K562 (cell line): ENCODE results near the gene POC5. TPM values are rescaled to one million over a fixed set of nuclear protein-coding genes. Genes with fewer than 3 reads are reported as not detected.

Experiments
- ATAC-seq: fragments of 200-7000 bp; cut with Tn5 transposase; 3 replicates; pipeline ENCODE4 v1.9.1; 2020; ENCODE audit warnings: moderate library complexity
- BruUV-seq: library from RNA; stranded (reverse); fragments of 400-500 nt; replicated peaks from 2 replicates; lab custom pipeline; 2021; lab: Mats Ljungman, UMichigan
- CTCF ChIA-PET: fragments of 300-600 bp; formaldehyde crosslinking; extraction: SDS; loops from one replicate; lab custom pipeline; 2021; ENCODE audit warnings: low intra/inter-chr PET ratio; lab: Yijun Ruan, JAX
- POLR2A ChIA-PET: fragments of 300-600, 350-650 bp; sonication (Branson Sonifier 250); formaldehyde crosslinking; extraction: SDS; loops from one replicate; lab custom pipeline; 2021; ENCODE audit warnings: antibody characterized with exemption, inconsistent platforms; lab: Yijun Ruan, JAX
- DNase-seq, 4 experiments: peaks; one replicate each; pipeline versions ENCODE4 v3.0.0 to v3.0.0-alpha.2; 2011 to 2018; ENCODE audit warnings: low spot score in 3 of 4, mixed read lengths in 3 of 4; ENCODE audit errors: extremely low read depth in 1 of 4
- FAIRE-seq: peaks from 2 replicates; lab custom pipeline; 2011; peaks lifted over from hg19 to GRCh38; lab: Jason Lieb, UNC
- H2AFZ ChIP-seq: 2 replicates; pipeline ENCODE4 v1.6.0; 2011; ENCODE audit warnings: low read depth, low read length, control low read depth, inconsistent platforms
- H3K27ac ChIP-seq: fragments of 200-600 bp; 3 replicates; pipeline ENCODE4 v1.8.0; 2011; ENCODE audit warnings: low read depth, mild to moderate bottlenecking, control low read depth, inconsistent platforms, low read length, moderate library complexity, mixed read lengths; ENCODE audit errors: extremely low read depth
- H3K27me3 ChIP-seq, 2 experiments: fragments of 300-600 bp in 1 of 2; 2 replicates in 1 of 2; 3 replicates in 1 of 2; pipeline versions ENCODE4 v1.6.0 to v1.8.0; 2011; ENCODE audit warnings: inconsistent platforms in 2 of 2, low read length in 2 of 2, mild to moderate bottlenecking in 1 of 2, mixed read lengths in 1 of 2, moderate library complexity in 1 of 2; ENCODE audit not compliant: control insufficient read depth in 2 of 2, insufficient read depth in 2 of 2
- H3K36me3 ChIP-seq: fragments of 300-600 bp; 3 replicates; pipeline ENCODE4 v1.8.0; 2011; ENCODE audit warnings: mild to moderate bottlenecking, low read length, inconsistent platforms; ENCODE audit not compliant: control insufficient read depth, insufficient read depth
- H3K4me1 ChIP-seq, 2 experiments: fragments of 200-600 bp in 1 of 2; replicated peaks in 1 of 2; 2 replicates in 1 of 2; 3 replicates in 1 of 2; pipeline versions ENCODE4 v1.5.1 to v1.8.0; 2011; ENCODE audit warnings: inconsistent platforms in 2 of 2, low read length in 2 of 2, mild to moderate bottlenecking in 1 of 2, mixed read lengths in 1 of 2, moderate library complexity in 1 of 2; ENCODE audit not compliant: control insufficient read depth in 2 of 2, insufficient read depth in 2 of 2
- H3K4me2 ChIP-seq: 2 replicates; pipeline ENCODE4 v1.6.1; 2011; ENCODE audit warnings: low read length, control low read depth, inconsistent platforms, mixed read lengths; ENCODE audit not compliant: insufficient read depth
- H3K4me3 ChIP-seq: fragments of 200-600 bp; sonication (generic), shearing (Covaris generic); 2 replicates; pipeline ENCODE4 v1.5.1; 2016; ENCODE audit warnings: control low read depth, inconsistent platforms
- H3K79me2 ChIP-seq: fragments of 200-600 bp; 3 replicates; pipeline ENCODE4 v1.8.0; 2011; ENCODE audit warnings: low read length, inconsistent platforms; ENCODE audit not compliant: control insufficient read depth, insufficient read depth
- H3K9ac ChIP-seq, 2 experiments: 2 replicates each; pipeline versions ENCODE4 v1.6.0 to v1.6.1; 2011; ENCODE audit warnings: low read depth in 2 of 2, low read length in 2 of 2, control low read depth in 1 of 2, inconsistent platforms in 1 of 2, mild to moderate bottlenecking in 1 of 2, mixed read lengths in 1 of 2; ENCODE audit not compliant: insufficient read depth in 1 of 2
- H3K9me1 ChIP-seq: one replicate; pipeline ENCODE4 v1.6.0; 2011; ENCODE audit warnings: inconsistent platforms, mild to moderate bottlenecking, low read length, moderate library complexity; ENCODE audit not compliant: control insufficient read depth, insufficient read depth
- H3K9me3 ChIP-seq: replicated peaks from 2 replicates; pipeline ENCODE4 v1.5.1; 2011; ENCODE audit warnings: low read depth, low read length, inconsistent platforms; ENCODE audit not compliant: control insufficient read depth, insufficient read depth
- H4K20me1 ChIP-seq: replicated peaks from 2 replicates; pipeline ENCODE4 v1.6.1; 2011; ENCODE audit warnings: low read length, inconsistent platforms, mixed read lengths; ENCODE audit not compliant: control insufficient read depth, insufficient read depth
- ADNP ChIP-seq: fragments of 200-800 bp; sonication (Bioruptor generic); IDR thresholded peaks from 2 replicates; pipeline ENCODE4 v1.6.1; 2016; ENCODE audit warnings: missing genetic modification characterization, missing compliant biosample characterization
- ASH1L ChIP-seq: fragments of 450-650 bp; IDR thresholded peaks from 2 replicates; pipeline ENCODE4 v1.6.1; 2018; ENCODE audit warnings: borderline replicate concordance, mild to moderate bottlenecking, low read depth; ENCODE audit not compliant: partially characterized antibody
- ATF2 ChIP-seq: sonication (generic); formaldehyde crosslinking; IDR thresholded peaks from 2 replicates; pipeline ENCODE4 v1.8.1; 2022; ENCODE audit warnings: missing genetic modification reagents
- CXXC5 ChIP-seq: fragments of 250-450 bp; sonication (Bioruptor Pico); IDR thresholded peaks from 2 replicates; pipeline ENCODE4 v1.8.0; 2022; ENCODE audit warnings: inconsistent platforms, mild to moderate bottlenecking, moderate library complexity
- ERF ChIP-seq: fragments of 450-650 bp; formaldehyde crosslinking; IDR thresholded peaks from 2 replicates; pipeline ENCODE4 v1.4.0; 2020; ENCODE audit warnings: mild to moderate bottlenecking, mixed read lengths
- FOXO4 ChIP-seq: fragments of 450-650 bp; formaldehyde crosslinking; IDR thresholded peaks from 2 replicates; pipeline ENCODE4 v1.4.0; 2020; ENCODE audit warnings: mild to moderate bottlenecking, moderate library complexity
- HSF4 ChIP-seq: fragments of 250-450 bp; sonication (Bioruptor Pico); IDR thresholded peaks from 2 replicates; pipeline ENCODE4 v2.1.2; 2022; ENCODE audit warnings: mild to moderate bottlenecking, moderate library complexity, borderline replicate concordance
- JUNB ChIP-seq: fragments of 450-650 bp; formaldehyde crosslinking; conservative IDR thresholded peaks from 2 replicates; pipeline ENCODE4 v1.4.0; 2020; ENCODE audit warnings: mild to moderate bottlenecking
- LARP7 ChIP-seq: fragments of 450-650 bp; IDR thresholded peaks from 2 replicates; pipeline ENCODE4 v1.6.1; 2016
- MIER1 ChIP-seq: fragments of 450-650 bp; IDR thresholded peaks from 2 replicates; pipeline ENCODE4 v1.6.1; 2016; ENCODE audit warnings: antibody characterized with exemption, mild to moderate bottlenecking, low read depth
- POLR2G ChIP-seq: fragments of 200-400 bp; formaldehyde crosslinking; IDR thresholded peaks from 2 replicates; pipeline ENCODE4 v1.6.1; 2017; ENCODE audit warnings: low read depth, mild to moderate bottlenecking, antibody characterized with exemption, low read length, moderate library complexity
- RAD51 ChIP-seq: fragments of 450-650 bp; IDR thresholded peaks from 2 replicates; pipeline ENCODE4 v1.7.1; 2016; ENCODE audit warnings: low read depth, mild to moderate bottlenecking, borderline replicate concordance
- SREBF2 ChIP-seq: sonication (generic); formaldehyde crosslinking; IDR thresholded peaks from 2 replicates; pipeline ENCODE4 v1.4.0; 2020; ENCODE audit warnings: mild to moderate bottlenecking, missing genetic modification reagents
- VEZF1 ChIP-seq: fragments of 200-800 bp; sonication (Bioruptor generic); IDR thresholded peaks from 2 replicates; pipeline ENCODE4 v1.6.1; 2017; ENCODE audit warnings: missing genetic modification characterization, missing compliant biosample characterization
- ZBTB8A ChIP-seq: fragments of 450-650 bp; IDR thresholded peaks from 2 replicates; pipeline ENCODE4 v1.6.1; 2018; ENCODE audit warnings: mild to moderate bottlenecking, moderate library complexity; ENCODE audit not compliant: partially characterized antibody
- ZHX1 ChIP-seq: fragments of 150-350 bp; conservative IDR thresholded peaks from 2 replicates; pipeline ENCODE4 v1.6.1; 2014; ENCODE audit warnings: low read length
- ZKSCAN3 ChIP-seq: fragments of 250-450 bp; sonication (Bioruptor Pico); IDR thresholded peaks from 2 replicates; pipeline ENCODE4 v1.4.0; 2020
- ZNF133 ChIP-seq: fragments of 250-450 bp; sonication (Bioruptor Pico); IDR thresholded peaks from 2 replicates; pipeline ENCODE4 v1.4.0; 2020; ENCODE audit warnings: mild to moderate bottlenecking
- WGBS: fragments of 100-300 bp; shearing (Covaris generic); methylation state at CpG from one replicate; pipeline ENCODE4 v1.1.6; 2016; ENCODE audit warnings: low coverage, mixed read lengths; ENCODE audit not compliant: insufficient coverage; ENCODE audit errors: missing lambda C conversion rate; 5-methylcytosine and 5-hydroxymethylcytosine counted together
- in situ Hi-C: fragments of 300-500 bp; cut with MboI; formaldehyde crosslinking; loops from 4 replicates; pipeline ENCODE4 v1.15.0; 2018; ENCODE audit warnings: inconsistent platforms, mixed read lengths
- intact Hi-C: fragments of 100-400 bp; cut with micrococcal nuclease; formaldehyde crosslinking; loops from 2 replicates; pipeline ENCODE4 v1.14.2; 2022
- polyA plus RNA-seq, 8 experiments: library from polyadenylated mRNA; depleted of rRNA in 4 of 8; stranded (reverse) in 5 of 8; unstranded in 3 of 8; fragments of >200 nt; fragmentation: Nextera tagmentation in 2 of 8; fragmentation: Illumina TruSeq in 1 of 8; extraction: Ambion mirVana in 2 of 8; extraction: Trizol in 1 of 8; gene quantifications; 2 replicates each; pipeline versions ENCODE4 v1.2.1 to v1.2.3, GENCODE V29; 2011 to 2014; ENCODE audit warnings: inconsistent platforms in 1 of 8, missing spikeins in 1 of 8
- total RNA-seq, 7 experiments: library from RNA; depleted of rRNA in 6 of 7; stranded (reverse); fragments of >200 nt in 6 of 7; fragmentation: Illumina TruSeq in 2 of 7; extraction: Trizol in 2 of 7; gene quantifications; 2 replicates each; pipeline versions ENCODE4 v1.2.1 to v1.2.3, GENCODE V29; 2011 to 2021; ENCODE audit warnings: low replicate concordance in 1 of 7

Gene POC5
- total and polyA plus RNA-seq, 9 of the 15 experiments (the other 6 are each of a cell fraction or from before 2014, with no cell fraction given) = 14.5 to 38.2 (median 27.0) TPM

- Histone ChIP-seq H3K27me3 (no peaks in the 10 kb centered on the region), H3K79me2 (no peaks in the 10 kb centered on the region), H3K36me3 (peaks cover 40% of the 10 kb centered on the region; the same call in 2 of the 3 replicates), H2AFZ (no peak overlapping the region), H4K20me1 (no peaks in the 10 kb centered on the region), H3K27ac (no peak overlapping the region), H3K9me1 (no peaks in the 10 kb centered on the region), H3K9me3 (no peaks in the 10 kb centered on the region), H3K4me3 (no peak overlapping the region), H3K4me2 (no peak overlapping the region), H3K9ac (no peak overlapping the region), H3K4me1 (no peaks in the 10 kb centered on the region)
- ChIA-PET POLR2A (interaction anchor here (0.5 kb wide), 1 partner anchor 189 kb away, joined by 3 read pairs; no protein-coding TSS in a partner anchor), CTCF (no interaction called here)
- in situ Hi-C loops = no loop called here
- DNase-seq (no peak), ATAC-seq (no peak), FAIRE-seq (peak; percentile 60)
- no TSS peak for BruUV-seq
- TF ChIP-seq POLR2G = no peak
- TF ChIP-seq HSF4 (CRISPR knock-in tag) = no peak
- TF ChIP-seq ZKSCAN3 (CRISPR knock-in tag) = no peak
- TF ChIP-seq FOXO4 (CRISPR knock-in tag) = no peak
- no peak for TF ChIP-seq ADNP
- no peak for TF ChIP-seq ZHX1
- no peak for TF ChIP-seq ATF2 (CRISPR knock-in tag)
- TF ChIP-seq RAD51 = no peak
- TF ChIP-seq ZNF133 (CRISPR knock-in tag) = no peak
- no peak for TF ChIP-seq VEZF1 (CRISPR knock-in tag)
- TF ChIP-seq CXXC5 (CRISPR knock-in tag) = no peak
- TF ChIP-seq ASH1L = no peak
- no peak for TF ChIP-seq ERF
- no peak for TF ChIP-seq LARP7
- TF ChIP-seq ZBTB8A = no peak
- TF ChIP-seq MIER1 = no peak
- no peak for TF ChIP-seq SREBF2 (CRISPR knock-in tag)
- no peak for TF ChIP-seq JUNB
- 100% methylated on average over 1 of the region's 1 CpG for WGBS
- intact Hi-C loops = no loop called here
Observed at GRCh38 chr5:75675783-75676182, 41.5 kb downstream of the POC5 start.
